H1 (cell line): ENCODE data around the gene FAT3. TPM values are rescaled to one million over a fixed set of nuclear protein-coding genes. Genes with fewer than 3 reads are reported as not detected.

Source experiments
- ATF3 ChIP-seq: IDR thresholded peaks from 2 replicates; pipeline ENCODE4 v1.6.1; 2011; ENCODE audit warnings: low read depth, mild to moderate bottlenecking, low read length; ENCODE audit not compliant: insufficient read depth
- GABPA ChIP-seq: IDR thresholded peaks from 2 replicates; pipeline ENCODE4 v1.6.1; 2011; ENCODE audit warnings: mild to moderate bottlenecking, low read length, moderate library complexity, borderline replicate concordance; ENCODE audit not compliant: insufficient read depth
- RXRA ChIP-seq: IDR thresholded peaks from 2 replicates; pipeline ENCODE4 v1.6.1; 2011; ENCODE audit warnings: low read depth, mild to moderate bottlenecking, low read length, moderate library complexity; ENCODE audit not compliant: insufficient read depth
- TBP ChIP-seq: IDR thresholded peaks from 2 replicates; pipeline ENCODE4 v1.6.1; 2011; ENCODE audit warnings: low read depth, low read length, improper control_type of control experiment
- polyA plus RNA-seq, 7 experiments: library from polyadenylated mRNA; depleted of rRNA in 3 of 7; stranded (reverse) in 5 of 7; unstranded in 2 of 7; fragments of >200 nt in 5 of 7; fragments of 200-250 nt in 2 of 7; gene quantifications; 1 replicate in 5 of 7; 2 replicates in 1 of 7; 4 replicates in 1 of 7; pipeline versions ENCODE4 v1.2.1 to v1.2.3, GENCODE V29; 2011 to 2013; ENCODE audit warnings: missing spikeins in 2 of 7, mixed read lengths in 2 of 7
- total RNA-seq: library from RNA; stranded (reverse); fragmentation: NEBNext Ultra II Directional; extraction: Animal tissue kit (Norgen Biotek cat#: 25700); gene quantifications from 2 replicates; pipeline ENCODE4 v1.2.1, GENCODE V29; 2021

Gene FAT3
- total and polyA plus RNA-seq, 2 of the 8 experiments (the other 6 are each of a cell fraction or from before 2014, with no cell fraction given), result 7.2 to 18.4 TPM

GRCh38 chr11:92259861-92260260 is 35.2 kb downstream of the FAT3 start (continued):
- TF ChIP-seq ATF3 (no peak), TBP (no peak), RXRA (no peak), GABPA (no peak)
